Endodermal cell (in vitro differentiated cells): ENCODE data around the gene DNAJA3. TPM values are rescaled to one million over a fixed set of nuclear protein-coding genes. Genes with fewer than 3 reads are reported as not detected.
A peak's percentile ranks its signal among the peaks of the same experiment; 100 is the strongest.

Source experiments
- DNase-seq: peaks from one replicate; pipeline ENCODE4 v3.0.0-alpha.2; 2017
- H3K27ac ChIP-seq: 2 replicates; pipeline ENCODE4 v1.5.1; 2013; ENCODE audit warnings: mild to moderate bottlenecking, low read depth, low read length, moderate library complexity
- H3K27me3 ChIP-seq: 2 replicates; pipeline ENCODE4 v1.6.1; 2013; ENCODE audit warnings: mild to moderate bottlenecking, low read length, moderate library complexity; ENCODE audit not compliant: insufficient read depth, control insufficient read depth, poor library complexity, severe bottlenecking
- H3K36me3 ChIP-seq: 2 replicates; pipeline ENCODE4 v1.7.0; 2013; ENCODE audit warnings: mild to moderate bottlenecking, low read length, moderate library complexity; ENCODE audit not compliant: control insufficient read depth, insufficient read depth
- H3K4me1 ChIP-seq: one replicate; pipeline ENCODE4 v1.7.0; 2013; ENCODE audit warnings: low read length; ENCODE audit not compliant: control insufficient read depth, insufficient read depth
- H3K4me3 ChIP-seq: 2 replicates; pipeline ENCODE4 v1.5.1; 2013; ENCODE audit warnings: mild to moderate bottlenecking, low read length, moderate library complexity
- H3K9ac ChIP-seq: 2 replicates; pipeline ENCODE4 v1.6.1; 2013; ENCODE audit warnings: mild to moderate bottlenecking, low read length, moderate library complexity; ENCODE audit not compliant: poor library complexity, severe bottlenecking; ENCODE audit errors: extremely low read depth
- H3K9me3 ChIP-seq: 2 replicates; pipeline ENCODE4 v1.6.1; 2013; ENCODE audit warnings: mild to moderate bottlenecking, low read length, moderate library complexity; ENCODE audit not compliant: control insufficient read depth
- H3K27ac Mint-ChIP-seq: 2 replicates; pipeline ENCODE4 v1.8.0; 2020; ENCODE audit warnings: mixed read lengths
- H3K27me3 Mint-ChIP-seq: 2 replicates; pipeline ENCODE4 v1.8.0; 2021; ENCODE audit warnings: mild to moderate bottlenecking, mixed read lengths; ENCODE audit not compliant: insufficient read depth
- H3K36me3 Mint-ChIP-seq: 2 replicates; pipeline ENCODE4 v1.8.0; 2020; ENCODE audit warnings: low read depth, mixed read lengths
- H3K4me1 Mint-ChIP-seq: 2 replicates; pipeline ENCODE4 v1.8.0; 2020; ENCODE audit warnings: mixed read lengths
- H3K4me3 Mint-ChIP-seq: 2 replicates; pipeline ENCODE4 v1.8.0; 2020; ENCODE audit warnings: mild to moderate bottlenecking, moderate library complexity, mixed read lengths
- H3K9me3 Mint-ChIP-seq: 2 replicates; pipeline ENCODE4 v1.8.0; 2020; ENCODE audit warnings: mild to moderate bottlenecking, mixed read lengths
- CTCF ChIP-seq: fragments of 200-600 bp; sonication (generic); conservative IDR thresholded peaks from 2 replicates; pipeline ENCODE4 v1.5.0; 2021; ENCODE audit warnings: antibody characterized with exemption, mild to moderate bottlenecking
- WGBS, 2 experiments: methylation state at CpG; one replicate each; pipeline versions ENCODE4 v1.1.5 to v1.1.7; 2013; ENCODE audit warnings: missing lambda C conversion rate in 2 of 2, mixed read lengths in 1 of 2; ENCODE audit not compliant: insufficient coverage in 1 of 2, insufficient read length in 1 of 2; 5-methylcytosine and 5-hydroxymethylcytosine counted together
- total RNA-seq, 2 donors: library from RNA; stranded (reverse); fragmentation: NEBNext Ultra II Directional in 1 of 2; extraction: Animal tissue kit (Norgen Biotek cat#: 25700) in 1 of 2; gene quantifications; 2 replicates in 1 of 2; 3 replicates in 1 of 2; pipeline ENCODE4 v1.2.1, GENCODE V29; 2021

DNAJA3 gene
- total RNA-seq, 2 donors from 2014 or later: 37.4 to 38.5 TPM

- Mint-ChIP-seq H3K4me3 (no peak overlapping the region), H3K27ac (no peak overlapping the region), H3K9me3 (no peaks in the 10 kb centered on the region), H3K27me3 (no peaks in the 10 kb centered on the region), H3K36me3 (peaks cover 5% of the 10 kb centered on the region), H3K4me1 (peaks cover 4% of the 10 kb centered on the region)
- Histone ChIP-seq H3K4me1 (no peaks in the 10 kb centered on the region), H3K27me3 (no peaks in the 10 kb centered on the region), H3K9me3 (no peaks in the 10 kb centered on the region), H3K4me3 (no peak overlapping the region), H3K9ac (no peak overlapping the region), H3K36me3 (peaks cover 6% of the 10 kb centered on the region), H3K27ac (no peak overlapping the region)
- no peak for TF ChIP-seq CTCF
- no peak for DNase-seq
- WGBS, 2 experiments: 95% methylated on average over 6 to 10 of the region's 10 CpGs
These were observed 17.4 kb upstream of the DNAJA3 start for GRCh38 chr16:4408323-4408690.

GRCh38 chr16:4409081-4409932 lies 16.4 kb upstream of the DNAJA3 start:
- WGBS, 2 experiments: 92 to 93% methylated on average over 17 to 19 of the region's 19 CpGs
- peaks cover 3% of the 10 kb centered on the region for H3K4me1 Mint-ChIP-seq
- Histone ChIP-seq H3K9ac (no peak overlapping the region), H3K27me3 (no peaks in the 10 kb centered on the region), H3K4me1 (no peaks in the 10 kb centered on the region), H3K9me3 (no peaks in the 10 kb centered on the region), H3K27ac (no peak overlapping the region), H3K4me3 (no peak overlapping the region), H3K36me3 (peaks cover 6% of the 10 kb centered on the region)
- peak; percentile 24 for TF ChIP-seq CTCF
- H3K36me3 Mint-ChIP-seq: peaks cover 5% of the 10 kb centered on the region
- no peak for DNase-seq
- no peak overlapping the region for H3K4me3 Mint-ChIP-seq
- H3K27ac Mint-ChIP-seq: no peak overlapping the region
- H3K9me3 Mint-ChIP-seq: no peaks in the 10 kb centered on the region
- no peaks in the 10 kb centered on the region for H3K27me3 Mint-ChIP-seq

GRCh38 chr16:4410335-4411075 lies 15.2 kb upstream of the DNAJA3 start:
- Histone ChIP-seq H3K4me3 (no peak overlapping the region), H3K4me1 (no peaks in the 10 kb centered on the region), H3K27ac (no peak overlapping the region), H3K9me3 (no peaks in the 10 kb centered on the region), H3K9ac (no peak overlapping the region), H3K27me3 (no peaks in the 10 kb centered on the region), H3K36me3 (peaks cover 6% of the 10 kb centered on the region)
- WGBS, 2 experiments: 91 to 95% methylated on average over 15 of the region's 15 CpGs
- H3K27ac Mint-ChIP-seq: no peak overlapping the region
- no peak overlapping the region for H3K4me3 Mint-ChIP-seq
- TF ChIP-seq CTCF: no peak
- H3K4me1 Mint-ChIP-seq: no peaks in the 10 kb centered on the region
- no peaks in the 10 kb centered on the region for H3K9me3 Mint-ChIP-seq
- no peaks in the 10 kb centered on the region for H3K27me3 Mint-ChIP-seq
- H3K36me3 Mint-ChIP-seq: peaks cover 2% of the 10 kb centered on the region
- no peak for DNase-seq
